NCI-H460 (cell line): Measurements from ENCODE around the gene PRKAA1. TPM values are rescaled to one million over a fixed set of nuclear protein-coding genes. Genes with fewer than 3 reads are reported as not detected.

ENCODE experiments used
- DNase-seq: peaks from one replicate; pipeline ENCODE4 v3.0.0-alpha.2; 2016; ENCODE audit warnings: low read depth; ENCODE audit errors: extremely low read depth
- total RNA-seq: library from RNA; depleted of rRNA; stranded (reverse); fragments of >200 nt; shearing (Covaris generic); gene quantifications from 2 replicates; pipeline ENCODE4 v1.2.3, GENCODE V29; 2014

PRKAA1 gene
- total RNA-seq, 1 experiment from 2014 or later = 89.3 TPM

DNA sequence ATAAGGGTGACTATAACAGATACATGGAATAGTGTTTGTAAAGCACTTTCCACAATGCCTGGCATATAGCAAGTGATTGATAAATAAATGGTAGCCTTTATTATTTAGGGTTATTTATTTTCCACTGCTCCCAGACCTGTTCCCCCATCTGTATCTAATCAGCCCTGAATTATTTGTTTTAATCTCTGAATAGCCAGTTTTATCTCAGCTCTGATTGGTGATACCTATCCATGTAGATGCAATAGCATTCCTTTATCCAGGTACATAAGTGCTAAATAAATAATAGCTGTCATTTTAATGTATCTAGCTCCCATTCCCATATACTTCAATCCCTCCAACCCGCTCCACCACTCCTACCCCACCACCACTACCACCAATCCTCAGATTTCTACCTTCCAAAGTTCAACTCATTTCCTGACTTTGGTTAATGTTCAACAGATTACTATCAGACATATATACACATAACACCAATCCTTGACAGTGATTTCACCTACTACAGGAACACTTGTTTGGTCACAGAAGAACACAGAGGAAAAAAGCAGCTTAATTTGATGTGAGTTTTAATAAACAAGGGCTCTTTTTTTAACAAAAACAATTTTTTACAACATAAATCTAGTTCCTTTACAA, 14.0 kb downstream of the PRKAA1 start:
- DNase-seq = no peak

- DNase-seq = no peak
These were observed 16.2 kb downstream of the PRKAA1 start for GRCh38 chr5:40781843-40782409.

GRCh38 chr5:40780858-40781257, 17.3 kb downstream of the PRKAA1 start:
- DNase-seq = no peak

GRCh38 chr5:40780199-40780598, 18.0 kb downstream of the PRKAA1 start:
- DNase-seq = no peak

- no peak for DNase-seq
These were observed 18.6 kb downstream of the PRKAA1 start for GRCh38 chr5:40779561-40779960.

DNA sequence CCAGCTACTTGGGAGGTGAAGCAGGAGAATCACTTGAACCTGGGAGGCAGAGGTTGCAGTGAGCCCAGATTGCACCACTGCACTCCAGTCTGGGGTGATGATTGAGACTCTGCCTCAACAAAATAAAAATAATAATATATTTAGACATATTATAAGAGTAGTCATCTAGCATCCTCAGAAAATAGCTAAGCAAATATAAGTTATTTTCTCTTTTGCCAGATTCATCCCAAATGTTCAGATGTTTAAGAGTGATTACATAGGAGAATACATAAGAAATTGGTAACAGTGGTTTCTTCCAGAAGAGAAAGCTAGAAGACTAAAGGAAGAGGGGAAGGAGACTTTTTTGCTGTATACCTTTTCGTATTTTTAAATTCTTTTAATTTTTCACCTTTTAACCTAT, 20.0 kb downstream of the PRKAA1 start:
- no peak for DNase-seq

GRCh38 chr5:40776658-40776977, 21.6 kb downstream of the PRKAA1 start:
- no peak for DNase-seq

DNA sequence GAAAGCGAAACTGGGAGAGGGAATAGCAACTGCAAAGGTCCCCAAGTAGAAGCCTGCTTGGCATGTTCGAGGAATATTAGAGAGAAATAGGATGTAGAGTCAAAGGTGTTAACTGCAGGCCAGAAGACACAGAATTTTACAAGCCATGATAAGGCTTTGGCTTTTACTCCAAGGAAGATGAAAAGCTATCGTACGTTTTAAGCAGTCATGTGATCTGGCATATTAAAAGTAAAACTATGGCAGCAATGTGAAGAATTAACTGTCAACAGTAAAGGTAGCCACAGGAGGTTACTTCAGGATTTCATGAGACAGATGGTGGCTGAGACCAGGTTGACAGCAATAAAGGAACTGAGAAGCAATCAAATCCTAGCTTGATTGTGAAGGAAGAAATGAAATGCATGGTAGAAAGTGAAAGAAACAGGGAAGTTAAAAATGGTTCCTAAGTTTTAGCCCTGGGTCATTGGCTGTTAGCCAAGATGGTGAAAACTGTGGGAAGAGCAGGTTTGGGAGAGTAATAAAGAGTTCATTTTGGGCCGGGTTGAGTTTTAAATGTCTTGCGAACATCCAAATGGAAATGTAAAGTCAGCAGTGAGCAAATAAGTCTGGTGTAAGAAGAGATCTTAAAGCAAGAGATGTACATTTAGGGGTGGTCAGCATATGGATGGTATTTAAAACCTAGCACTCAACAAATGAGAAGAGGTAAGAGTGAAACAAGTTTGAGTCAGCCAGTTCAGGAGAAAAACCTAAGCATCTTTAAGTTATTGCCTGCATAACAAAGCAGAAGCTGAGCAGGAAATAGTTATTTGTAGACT, 22.1 kb downstream of the PRKAA1 start:
- no peak for DNase-seq

DNA sequence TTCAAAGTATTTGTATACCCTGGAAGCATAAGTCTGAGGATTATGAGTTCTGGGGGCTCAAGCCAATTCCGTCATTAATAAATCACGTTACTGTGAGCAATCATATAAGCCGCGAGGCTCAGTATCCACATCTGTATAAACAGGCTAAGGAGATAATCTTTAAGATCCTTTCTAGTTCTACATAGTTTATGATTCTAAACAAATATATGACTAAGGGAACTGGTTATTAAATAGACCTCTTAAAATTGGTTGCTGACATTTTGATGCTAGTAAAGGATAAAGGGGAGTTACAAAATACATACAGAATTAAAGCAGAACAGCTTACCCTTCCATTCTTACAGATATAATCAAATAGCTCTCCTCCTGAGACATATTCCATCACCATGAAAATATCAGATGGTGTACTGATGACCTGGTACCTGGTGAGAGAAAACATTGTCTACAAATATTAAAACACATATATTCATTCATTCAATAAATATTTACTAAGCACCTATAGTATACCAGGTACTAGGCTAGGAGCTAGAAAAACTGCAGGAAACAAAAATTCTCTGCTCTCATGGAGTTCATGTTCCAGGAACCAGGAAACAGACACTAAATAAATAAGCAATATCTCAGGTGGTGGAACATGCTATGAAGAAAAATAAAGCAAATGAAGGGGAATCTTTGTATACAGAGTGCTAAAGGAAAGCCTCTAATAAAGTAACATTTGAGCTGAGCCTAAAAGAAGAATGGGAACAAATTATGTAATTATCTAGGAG, 22.9 kb downstream of the PRKAA1 start:
- no peak for DNase-seq

GRCh38 chr5:40774623-40775022, 23.6 kb downstream of the PRKAA1 start:
- no peak for DNase-seq

DNA sequence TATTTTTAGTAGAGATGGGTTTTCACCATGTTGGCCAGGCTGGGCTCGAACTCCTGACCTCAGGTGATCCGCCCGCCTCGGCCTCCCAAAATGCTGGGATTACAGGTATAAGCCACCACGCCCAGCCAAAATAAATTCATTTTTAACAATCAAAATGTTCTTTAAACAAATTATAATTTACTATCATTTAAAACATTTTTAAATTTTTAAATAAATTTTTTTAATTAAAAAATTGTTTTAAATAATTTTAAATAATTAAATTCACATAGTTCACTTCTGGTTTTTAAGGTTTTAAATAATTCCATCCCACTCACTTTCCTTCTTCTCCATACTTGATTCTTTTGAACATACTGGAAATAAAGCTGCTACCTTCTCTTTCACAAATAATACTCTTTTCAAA, 27.4 kb downstream of the PRKAA1 start:
- no peak for DNase-seq

DNA sequence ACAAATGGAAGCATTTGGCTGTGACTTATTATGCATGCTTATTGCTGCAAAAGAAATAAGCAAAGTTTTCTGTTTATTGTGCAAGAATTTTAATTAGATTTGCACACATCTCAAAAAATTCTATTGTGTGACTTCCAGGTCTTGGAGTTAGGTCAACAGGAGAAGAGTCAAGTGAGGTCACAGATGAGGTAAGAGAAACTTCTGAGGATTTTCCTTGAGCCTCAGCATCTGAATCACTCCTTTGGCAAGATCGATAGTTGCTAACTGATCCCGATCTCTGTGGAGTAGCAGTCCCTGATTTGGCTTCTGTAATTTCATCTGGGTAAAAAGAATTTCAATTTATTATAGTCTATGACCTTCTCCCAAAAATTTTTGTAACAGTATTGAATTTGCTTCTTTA, 35.5 kb downstream of the PRKAA1 start:
- DNase-seq = no peak

- DNase-seq = no peak
These were observed 40.8 kb downstream of the PRKAA1 start for GRCh38 chr5:40757400-40757799.

DNA sequence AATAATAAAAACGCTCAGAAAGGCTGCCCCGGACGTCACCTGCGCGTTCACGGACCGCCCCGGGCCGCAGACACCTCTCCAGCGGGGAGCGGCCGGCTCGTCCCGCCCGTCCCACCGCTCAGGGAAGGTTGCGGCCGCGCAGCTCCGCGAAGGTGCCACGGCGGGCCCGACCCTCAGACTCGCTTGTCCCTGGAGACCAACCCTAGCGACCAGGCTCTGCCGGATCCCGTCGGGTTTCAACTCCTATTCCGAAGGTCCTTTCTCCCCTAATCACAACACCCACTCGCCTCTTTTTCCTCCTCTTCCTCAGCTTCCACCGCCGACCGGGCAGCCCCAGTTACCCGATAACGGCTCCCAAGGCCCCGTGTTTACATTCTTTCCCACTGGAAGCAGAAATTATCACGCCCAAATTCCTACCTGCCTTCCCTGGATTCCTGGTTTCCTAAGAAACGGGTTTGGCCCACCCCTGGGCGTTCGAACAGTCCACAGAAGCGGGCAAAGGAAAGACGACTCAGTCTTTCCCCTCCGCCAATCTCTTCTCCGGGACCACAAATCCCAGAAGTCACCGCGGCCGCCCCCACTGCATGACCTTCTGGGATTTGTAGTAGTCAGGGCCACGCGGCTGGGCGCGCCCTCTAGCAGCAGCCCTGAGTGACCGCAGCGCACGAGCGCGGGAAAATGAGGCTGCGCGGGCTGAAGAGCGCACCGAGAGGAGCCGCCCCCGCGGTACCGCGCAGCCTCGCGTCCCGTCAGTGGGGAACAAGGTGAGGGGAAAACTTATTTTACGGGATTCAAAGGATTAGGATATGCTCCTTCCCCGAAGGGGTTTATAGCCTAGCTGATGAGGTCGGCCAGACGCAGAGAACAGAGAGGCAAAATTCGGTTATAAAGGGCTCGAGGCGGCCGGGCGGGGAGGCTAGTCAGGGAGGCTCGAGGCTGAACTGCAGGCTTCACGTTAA, 42.5 kb downstream of the PRKAA1 start, which contains the start of gene TTC33:
TTC33 (minus strand) TSS at position 555 of the 959 bp plus-strand sequence. CDS start 8,943 bp downstream, outside the sequence.
- DNase-seq = peak; percentile 93

GRCh38 chr5:40755093-40755406, 43.1 kb downstream of the PRKAA1 start:
- DNase-seq = peak; percentile 76

- no peak for DNase-seq
These were observed 43.6 kb downstream of the PRKAA1 start for GRCh38 chr5:40754381-40755092.

- no peak for DNase-seq
These were observed 51.5 kb downstream of the PRKAA1 start for GRCh38 chr5:40746703-40747102.

DNA sequence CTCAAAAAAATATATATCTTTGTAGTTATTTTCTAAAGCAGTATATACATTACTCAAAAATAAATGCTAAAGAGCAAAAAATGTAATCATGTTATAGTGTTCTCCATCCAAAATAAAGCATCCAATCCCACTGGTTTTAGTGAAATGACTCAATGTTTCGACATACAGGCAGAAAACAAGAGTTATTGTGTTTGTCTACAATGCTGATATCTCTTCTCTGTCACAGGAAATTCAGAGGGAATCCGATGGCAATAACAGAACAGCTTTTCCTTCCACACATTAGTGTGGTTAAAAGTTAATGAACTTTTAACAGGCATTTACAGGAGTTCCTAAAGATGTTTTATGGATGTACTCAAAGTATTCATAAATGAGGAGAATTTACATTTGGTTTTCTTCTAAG, 54.4 kb downstream of the PRKAA1 start:
- no peak for DNase-seq

- DNase-seq = no peak
These were observed 59.7 kb downstream of the PRKAA1 start for GRCh38 chr5:40738502-40738901.
